SKM-1 (cell line): Measurements from ENCODE around the gene ZNF710.

Experiments used
- DNase-seq: peaks from one replicate; lab custom pipeline; 2025; ENCODE audit not compliant: unreplicated experiment; lab: John Stamatoyannopoulos, UW

ZNF710 gene

DNA sequence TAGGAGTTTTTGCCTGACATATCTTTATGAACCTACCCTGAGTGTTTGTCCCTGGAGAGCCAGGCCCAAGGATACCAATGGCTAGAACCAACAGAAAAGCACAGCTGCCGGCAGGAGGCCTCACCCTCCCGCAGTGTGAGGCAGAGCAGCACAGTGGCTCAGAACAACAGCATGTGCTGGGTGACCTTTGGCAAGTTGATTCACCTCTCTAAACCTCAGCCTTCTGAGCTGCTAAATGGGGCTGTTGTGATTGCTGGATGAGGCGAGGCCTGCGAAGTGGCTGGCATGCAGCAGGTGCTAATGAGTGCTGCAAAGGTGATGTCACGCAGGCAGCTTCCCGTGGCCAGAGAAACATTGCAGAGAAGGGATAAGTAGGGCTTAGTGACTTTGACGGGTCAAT lies 77.8 kb downstream of the ZNF710 start:
- no peak for DNase-seq

DNA sequence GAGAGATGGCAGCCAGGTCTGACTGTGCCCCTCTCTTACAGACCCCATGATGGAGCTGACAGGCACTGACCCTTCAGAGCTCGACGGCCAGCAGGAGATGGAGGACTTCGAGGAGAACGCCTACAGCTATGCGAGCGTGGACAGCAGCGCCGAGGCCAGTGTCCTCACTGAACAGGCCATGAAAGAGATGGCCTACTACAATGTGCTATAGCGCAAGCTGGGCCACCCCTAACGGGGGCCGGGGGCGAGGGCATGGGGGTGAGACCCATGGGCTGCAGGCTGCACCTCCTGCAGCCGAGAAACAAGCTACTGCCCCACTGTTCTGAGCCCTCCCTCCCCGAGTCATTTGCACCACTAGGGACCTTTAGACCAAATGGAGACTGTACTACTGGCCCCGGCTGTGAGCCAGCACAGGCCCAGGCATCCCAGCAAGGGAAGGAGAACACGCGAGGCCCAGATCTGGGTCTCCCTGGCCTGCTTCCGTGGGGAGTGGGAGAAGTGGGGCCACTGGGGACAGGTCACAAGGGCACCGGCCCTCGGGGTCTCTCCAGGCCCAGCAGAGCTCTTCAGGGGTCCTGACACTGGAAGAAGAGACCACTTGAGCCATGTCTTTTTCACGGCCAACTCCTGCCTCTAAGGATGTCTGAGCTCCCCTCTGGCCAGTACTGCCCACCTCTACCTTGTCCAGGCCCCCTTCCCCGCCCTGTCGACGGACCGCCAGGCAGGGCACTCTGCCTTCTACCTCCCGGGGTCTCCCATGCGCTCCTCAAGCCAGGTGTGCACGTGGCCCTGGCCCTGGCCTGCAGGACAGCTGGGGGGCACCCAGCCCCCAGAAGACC lies 78.7 kb downstream of the ZNF710 start:
- DNase-seq, result no peak

DNA sequence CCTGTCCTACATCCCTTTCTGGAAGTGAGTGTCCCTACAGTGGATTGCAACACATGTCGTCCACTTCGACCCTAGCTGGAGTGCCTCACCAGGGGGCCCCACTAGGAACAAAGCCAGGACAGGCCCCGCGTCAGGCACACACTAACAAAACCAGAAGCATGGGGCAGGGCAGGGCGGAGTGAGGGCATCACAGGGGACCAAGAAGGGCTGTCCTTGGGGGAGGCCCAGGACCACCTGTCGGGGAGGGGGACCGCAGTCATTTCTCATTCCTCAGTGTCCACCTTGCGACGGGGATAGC lies 79.3 kb downstream of the ZNF710 start:
- no peak for DNase-seq

DNA sequence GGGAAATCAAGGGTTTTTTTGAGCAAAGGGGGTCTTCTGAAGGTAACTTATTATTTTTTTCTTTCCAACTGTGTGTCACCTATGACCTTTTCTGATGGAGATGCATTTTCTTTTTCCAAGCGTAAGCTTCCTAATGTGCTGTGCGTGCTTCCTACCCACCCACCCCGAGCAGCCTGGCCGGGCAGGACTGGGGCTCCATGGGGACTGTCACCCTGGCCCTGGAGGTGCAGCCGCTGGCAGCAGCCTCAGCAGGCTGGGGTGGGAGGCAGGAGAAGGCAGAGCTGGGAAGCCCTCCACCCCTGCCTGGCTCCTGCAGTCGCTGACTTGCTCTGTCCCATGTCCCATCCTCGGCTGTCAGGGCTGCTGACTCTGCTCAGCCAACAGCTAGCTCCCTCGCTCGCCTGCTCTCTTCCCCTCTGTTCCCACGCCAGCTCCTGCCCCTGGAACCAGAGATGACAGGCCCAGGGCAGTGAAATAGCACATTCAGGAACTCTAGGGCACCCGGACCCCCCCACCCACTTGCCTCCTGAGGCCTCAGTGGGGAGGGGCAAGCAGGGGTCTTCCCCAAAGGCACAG lies 79.8 kb downstream of the ZNF710 start:
- no peak for DNase-seq

DNA sequence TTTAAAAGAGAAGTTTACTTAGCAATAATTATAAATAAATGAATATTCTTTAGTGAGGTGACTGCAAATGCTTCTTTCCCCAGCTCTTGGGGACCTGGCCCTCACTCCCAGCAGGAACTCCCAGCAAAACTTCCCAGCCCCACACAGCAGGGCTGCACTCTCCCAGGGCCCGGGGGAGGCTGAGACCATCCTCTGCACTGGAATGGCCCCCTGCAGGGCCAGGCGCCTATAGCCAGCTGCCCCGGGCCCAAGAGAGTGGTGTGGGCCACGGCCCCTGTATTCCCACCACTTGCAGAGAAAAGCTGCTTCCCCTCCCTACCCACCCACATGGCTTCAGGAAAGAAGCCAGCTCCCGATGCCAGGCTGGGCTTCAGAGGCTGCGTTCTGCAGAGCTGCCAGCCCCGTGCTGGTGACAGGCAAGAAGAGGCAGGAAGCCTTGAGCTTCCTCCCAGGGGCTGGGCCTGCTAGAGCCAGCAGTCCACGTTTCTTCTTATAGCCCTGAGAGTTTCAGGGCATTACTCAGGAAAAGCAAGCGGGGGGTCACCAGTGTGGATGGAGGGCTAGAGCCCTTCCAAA lies 81.1 kb downstream of the ZNF710 start:
- no peak for DNase-seq

DNA sequence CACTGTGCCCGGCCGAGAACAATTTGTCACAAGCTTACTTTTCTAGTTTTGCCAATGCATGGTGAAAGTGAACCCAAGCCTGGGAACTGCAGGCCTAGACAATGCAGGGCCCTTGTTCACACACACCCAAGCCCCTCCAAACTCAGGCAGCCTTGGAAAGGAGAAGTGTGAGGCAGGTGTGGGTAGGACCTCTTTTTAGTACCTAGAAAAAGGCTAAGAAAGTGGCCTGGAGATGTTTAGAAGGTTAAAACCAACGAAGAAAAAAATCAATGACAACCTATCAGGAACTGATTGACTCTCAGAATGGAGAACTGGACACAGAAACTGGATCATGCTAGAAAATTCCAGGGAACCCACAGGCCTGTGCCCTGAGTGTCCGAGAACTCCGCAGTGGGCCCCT lies 82.3 kb downstream of the ZNF710 start:
- DNase-seq, result no peak

DNA sequence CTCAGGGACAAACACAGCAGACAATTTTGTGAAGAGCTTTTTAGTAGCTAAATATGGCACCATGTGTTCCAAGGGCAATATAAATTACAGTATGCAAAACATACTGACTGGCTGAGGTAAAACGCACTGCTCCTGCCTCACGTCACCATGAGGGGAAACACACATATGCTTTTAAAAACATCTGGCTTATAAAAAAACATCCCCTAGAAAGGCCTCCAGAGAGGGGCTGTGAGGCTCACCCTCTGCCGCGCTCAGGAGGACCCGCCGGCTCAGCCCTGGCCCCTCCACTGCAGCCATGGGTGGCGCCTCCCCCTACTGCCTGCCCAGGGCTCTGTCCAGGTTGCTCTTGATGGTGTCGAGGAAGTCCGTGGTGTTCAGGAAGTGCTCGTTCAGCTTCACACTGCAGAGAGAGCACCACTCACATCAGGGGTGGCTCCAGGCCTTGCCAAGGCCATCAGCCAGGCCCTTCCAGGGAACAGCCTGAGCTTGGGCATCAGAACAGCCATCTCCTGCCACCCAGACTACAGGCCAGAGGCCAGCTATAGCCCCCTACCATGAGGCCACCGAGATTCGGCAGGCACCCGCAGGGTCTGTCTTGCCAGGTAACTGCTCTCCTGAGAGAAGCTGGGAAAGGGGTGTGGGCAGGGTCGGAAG lies 83.0 kb downstream of the ZNF710 start:
- DNase-seq, result no peak

DNA sequence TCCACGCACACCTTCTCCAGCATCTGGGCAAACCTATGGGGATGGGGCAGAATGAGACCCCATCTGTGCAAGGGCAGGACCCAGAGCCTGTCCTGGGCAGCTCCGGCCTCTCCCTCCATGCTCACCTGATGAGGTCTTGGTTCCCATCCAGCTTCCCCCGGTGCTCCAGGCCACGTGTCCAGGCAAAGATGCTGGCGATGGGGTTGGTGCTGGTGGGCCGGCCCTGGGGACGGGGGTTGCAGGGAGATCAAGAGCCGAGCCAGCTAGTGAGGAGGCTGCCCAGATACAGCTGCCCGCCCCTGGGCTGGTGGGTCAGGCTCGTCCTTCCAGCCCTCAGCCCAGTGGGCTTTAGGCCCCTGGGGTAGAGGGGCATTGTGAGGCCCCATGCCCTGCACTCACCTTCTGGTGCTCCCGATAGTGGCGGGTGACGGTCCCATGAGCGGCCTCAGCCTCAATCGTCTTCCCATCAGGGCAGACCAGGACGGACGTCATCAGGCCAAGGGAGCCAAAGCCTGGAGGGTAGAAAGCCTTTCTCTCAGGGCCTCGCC lies 83.8 kb downstream of the ZNF710 start:
- no peak for DNase-seq

DNA sequence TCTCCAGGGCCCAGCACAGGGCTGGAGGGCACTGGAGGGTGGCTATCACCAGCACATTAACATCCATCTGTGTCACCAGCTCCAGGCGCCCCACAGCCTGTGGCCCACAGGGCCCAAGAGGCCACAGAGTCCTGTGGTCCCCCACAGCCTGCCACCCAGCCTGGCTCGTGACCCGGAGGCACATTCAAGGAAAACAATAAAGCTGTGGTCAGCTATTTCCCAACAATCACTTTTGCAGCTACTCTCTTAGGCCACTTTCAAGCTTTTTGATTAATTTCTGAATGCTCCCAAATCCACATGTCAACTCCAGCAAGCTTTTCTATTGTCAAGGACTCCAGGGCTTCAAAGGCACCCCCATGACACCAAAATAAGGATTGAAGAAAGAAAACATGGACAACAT lies 84.4 kb downstream of the ZNF710 start:
- DNase-seq, result no peak

DNA sequence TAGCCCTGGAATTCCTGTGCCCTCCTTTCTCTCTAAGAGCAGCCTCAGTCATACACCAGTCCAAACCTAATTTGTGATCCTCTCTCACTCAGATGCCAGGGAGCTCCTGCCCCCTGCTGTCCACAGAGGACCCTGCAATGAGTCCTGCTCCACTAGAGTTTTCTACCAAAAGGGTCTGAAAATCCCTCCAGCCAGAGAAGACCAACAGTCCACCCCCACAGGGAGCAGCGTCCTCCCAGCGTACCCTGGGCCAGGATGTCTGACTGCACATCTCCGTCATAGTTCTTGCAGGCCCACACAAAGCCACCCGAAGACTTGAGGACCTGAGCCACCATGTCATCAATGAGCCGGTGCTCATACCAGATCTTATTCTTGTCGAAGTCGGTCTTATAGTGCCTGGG lies 85.7 kb downstream of the ZNF710 start:
- DNase-seq, result peak; percentile 47

DNA sequence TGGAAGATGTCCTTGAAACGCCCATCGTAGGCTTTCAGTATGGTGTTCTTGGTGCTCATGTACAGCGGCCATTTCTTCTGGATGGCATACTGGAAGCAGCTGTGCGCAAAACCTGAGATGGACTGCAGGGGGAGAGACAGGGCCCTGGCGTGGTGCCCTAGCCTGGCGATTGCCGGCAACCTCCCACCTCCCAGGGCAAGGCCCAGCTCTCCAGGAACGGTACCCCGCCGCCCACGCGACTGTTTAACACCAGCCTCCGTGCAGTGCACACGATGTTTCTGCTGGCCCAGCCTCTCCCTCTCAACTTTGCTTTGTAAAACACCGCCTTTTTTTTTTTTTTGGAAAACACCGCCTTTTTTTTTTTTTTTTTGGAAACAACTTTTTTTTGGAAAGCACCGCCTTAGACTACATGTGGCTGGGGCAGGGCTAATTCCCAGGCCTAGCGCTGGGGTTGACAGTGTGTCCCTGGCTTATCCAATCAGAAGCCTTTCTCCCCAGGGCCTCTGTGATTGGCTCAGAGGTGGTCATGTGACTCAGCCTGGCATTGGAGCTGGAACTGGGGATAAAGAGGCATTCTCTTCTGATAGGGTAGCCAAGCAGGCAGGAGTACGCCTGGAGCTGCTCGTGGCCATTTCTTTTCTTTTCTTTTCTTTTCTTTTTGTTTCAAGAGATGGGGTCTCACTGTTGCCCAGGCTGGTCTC lies 86.5 kb downstream of the ZNF710 start:
- DNase-seq, result no peak

DNA sequence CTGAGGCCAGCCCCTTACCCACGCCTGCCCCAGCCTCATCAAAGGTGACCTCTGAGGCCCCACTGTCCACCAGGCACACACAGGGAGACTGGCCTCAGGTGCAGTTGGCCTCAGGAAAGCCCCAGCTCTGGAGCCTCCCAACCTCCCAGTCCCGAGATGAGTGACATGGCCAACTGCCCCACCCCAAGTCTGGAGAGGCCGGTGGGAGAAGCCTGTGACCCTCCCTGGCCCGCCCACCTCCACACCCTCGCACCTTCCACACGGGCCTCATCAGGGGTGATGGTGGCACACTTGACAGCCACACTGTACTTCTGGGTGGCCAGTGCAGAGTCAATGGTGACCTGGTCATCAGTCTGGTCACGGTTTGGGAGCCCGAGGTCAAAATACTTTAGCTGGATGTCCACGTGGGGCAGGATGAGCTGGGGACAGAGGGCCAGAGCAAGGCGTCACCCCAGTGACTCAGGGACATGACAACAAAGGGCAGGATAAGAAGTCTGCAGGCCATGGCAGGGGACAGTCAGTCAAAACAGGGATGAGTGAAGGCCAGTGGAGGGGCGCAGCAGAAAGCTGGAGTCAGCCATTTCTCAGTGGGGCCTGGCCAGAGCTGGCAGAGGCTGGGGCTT lies 89.2 kb downstream of the ZNF710 start:
- DNase-seq, result no peak

DNA sequence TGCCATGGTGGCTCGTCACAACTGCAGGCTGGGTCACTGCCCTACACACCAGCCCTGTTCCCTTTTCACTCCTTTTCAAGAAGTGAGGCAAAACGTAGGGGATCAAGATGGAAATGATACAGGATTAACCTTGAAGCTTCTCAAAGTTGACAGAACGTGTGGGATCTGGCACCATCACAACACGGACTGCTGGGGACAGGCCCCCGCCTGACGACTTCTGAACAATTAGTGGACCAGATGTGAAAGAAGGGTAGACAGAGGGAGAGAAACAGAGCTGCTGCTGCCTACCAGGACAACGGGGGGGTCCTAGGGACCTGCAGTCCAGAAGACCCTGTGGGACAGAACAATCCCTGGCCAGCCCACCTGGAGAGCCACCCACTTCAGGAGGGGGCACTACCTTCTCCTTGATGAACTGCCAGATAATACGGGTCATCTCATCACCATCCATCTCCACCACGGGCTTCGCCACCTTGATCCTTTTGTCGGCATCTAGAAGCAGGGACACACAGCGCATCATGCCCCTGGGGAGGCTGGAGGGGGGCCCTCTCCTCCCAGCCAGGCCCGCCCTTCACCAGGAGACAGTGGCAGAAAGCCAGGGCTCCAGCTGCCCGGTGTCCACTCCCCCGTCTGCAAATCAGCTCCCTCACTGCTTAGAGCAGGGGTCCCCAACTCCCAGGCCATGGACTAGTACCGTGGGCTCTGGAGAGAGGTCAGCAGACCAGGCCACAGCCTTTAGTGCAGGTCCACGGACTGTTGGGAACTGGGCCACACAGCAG lies 90.2 kb downstream of the ZNF710 start:
- no peak for DNase-seq

DNA sequence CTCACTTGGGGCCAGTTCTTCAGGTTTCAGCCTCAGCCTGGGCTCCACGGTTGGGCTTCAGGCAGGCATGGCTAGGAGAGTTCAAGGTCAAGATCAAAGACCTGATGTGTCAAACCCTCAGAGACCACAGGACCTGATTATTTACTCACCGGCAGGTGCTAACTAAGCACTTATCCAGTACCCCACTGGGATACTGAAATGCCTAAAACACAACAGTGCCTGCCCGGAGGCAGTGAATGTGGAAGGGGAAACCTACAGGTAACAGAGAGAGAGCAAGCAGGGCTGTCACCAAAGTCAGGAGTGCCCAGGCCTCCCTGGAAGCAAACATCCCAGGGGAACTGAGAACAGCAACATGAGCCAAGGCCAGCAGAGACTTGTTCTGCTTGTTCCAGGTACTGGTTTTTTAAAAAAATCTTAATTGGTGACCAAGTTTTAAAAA lies 94.4 kb downstream of the ZNF710 start:
- no peak for DNase-seq

DNA sequence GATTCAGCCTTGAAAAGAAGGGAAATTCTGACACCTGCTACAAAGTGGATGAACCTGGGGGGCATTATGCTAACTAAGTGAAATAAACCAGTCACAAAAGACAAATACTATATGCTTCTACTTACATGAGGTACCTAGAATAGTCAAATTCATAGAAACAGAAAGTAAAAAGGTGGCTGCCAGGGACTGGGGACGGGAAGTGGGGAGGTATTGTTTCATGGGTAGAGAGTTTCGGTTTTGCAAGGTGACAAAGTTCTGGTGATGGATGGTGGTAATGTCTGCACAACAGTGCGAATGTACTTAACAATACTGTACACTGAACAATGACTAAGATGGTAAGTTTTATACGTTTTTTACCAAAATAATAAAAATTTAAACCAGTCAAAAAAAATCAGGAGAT lies 96.4 kb downstream of the ZNF710 start:
- no peak for DNase-seq

DNA sequence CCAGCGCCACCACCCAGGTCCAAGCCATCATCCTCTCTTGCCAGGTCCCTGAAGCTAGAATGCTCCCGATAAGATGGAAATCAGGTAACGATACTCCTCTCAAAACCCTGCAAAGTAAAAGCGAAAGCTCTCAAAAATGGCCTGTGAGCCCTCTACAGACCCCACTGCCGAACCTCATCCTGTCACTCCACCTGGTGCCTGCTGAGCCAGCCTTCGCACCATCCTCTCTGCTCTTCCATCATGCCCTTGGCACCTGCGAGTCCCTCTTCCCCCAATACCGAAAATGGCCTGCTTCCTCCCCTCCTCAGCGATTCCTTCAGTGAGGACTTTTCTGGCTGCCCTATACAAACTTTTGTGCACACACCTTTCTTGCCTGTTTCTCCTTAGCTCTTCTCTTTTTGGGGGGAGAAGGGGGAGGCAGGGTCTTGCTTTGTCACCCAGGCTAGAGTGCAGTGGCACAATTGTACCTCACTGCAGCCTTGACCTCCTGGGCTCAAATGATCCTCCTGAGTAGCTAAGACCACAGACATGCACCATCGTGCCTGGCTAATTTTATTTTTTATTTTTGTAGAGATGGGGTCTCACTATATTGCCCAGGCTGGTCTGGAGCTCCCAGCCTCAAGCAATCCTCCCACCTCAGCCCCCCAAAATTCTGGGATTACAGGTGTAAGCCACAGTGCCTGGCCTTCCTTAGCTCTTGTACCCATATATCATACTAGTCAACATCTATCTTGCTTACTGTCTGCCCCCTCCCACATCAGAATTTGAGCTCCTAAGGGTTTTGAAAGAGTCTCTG lies 98.1 kb downstream of the ZNF710 start:
- DNase-seq, result no peak

DNA sequence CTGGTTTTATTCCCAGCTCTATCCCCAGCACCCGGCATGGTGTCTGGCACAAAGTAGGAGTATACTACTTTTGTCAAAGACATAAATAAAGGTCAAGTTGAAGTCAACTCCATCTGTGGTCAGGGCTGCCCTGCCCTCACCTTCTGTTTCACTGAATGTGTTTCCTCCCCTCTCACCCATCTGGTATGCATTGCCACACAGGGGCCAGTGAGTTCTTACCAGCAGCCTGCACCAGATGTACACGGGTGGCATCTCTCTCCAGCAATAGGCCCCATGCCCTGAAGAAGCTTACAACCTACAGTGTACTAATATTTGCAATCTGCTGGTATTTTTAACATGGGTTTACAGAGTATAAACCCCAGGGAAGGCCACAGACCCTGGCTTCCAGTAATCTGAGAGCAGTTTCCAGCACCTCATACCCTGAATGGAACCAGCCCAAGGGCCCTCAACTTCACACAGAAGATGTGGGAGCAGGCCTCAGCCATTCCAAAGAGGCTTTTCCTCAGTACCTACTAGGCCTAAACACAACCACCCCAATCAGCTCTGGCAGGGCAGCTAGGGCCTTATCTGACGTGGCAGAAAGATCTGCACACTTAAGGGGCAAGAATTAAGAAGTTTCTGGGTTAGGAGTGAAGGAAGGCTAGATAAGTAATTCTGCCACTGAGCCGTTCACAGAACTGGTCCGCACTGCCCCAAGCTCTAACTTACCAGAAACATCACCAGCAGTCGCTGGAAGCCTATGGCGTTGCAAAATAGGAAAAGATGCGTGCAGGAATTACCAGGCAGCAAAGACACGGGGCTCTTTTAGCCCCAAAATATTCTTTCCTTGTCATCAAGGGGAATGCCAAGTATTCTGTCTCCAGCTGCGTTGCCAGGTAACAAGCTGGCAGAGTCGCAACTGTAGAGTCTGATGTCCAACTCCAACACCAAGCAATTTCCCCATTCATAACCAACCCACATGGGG lies 99.0 kb downstream of the ZNF710 start:
- no peak for DNase-seq
